Activated CD8-positive, alpha-beta memory T cell treated with anti-CD3 and anti-CD28 coated beads for 36 hours (primary cell): ENCODE measurements around the gene KDM2A. TPM values are rescaled to one million over a fixed set of nuclear protein-coding genes. Genes with fewer than 3 reads are reported as not detected.

Source experiments
- CTCF ChIA-PET: fragments of 350-600 bp; sonication (Branson Sonifier 250); formaldehyde crosslinking; loops from one replicate; lab custom pipeline; 2021; ENCODE audit warnings: antibody characterized with exemption; lab: Charles Lee
- POLR2A ChIA-PET: fragments of 350-600 bp; sonication (Branson Sonifier 250); formaldehyde crosslinking; loops from one replicate; lab custom pipeline; 2021; ENCODE audit warnings: antibody characterized with exemption; lab: Charles Lee
- total RNA-seq, 2 experiments: library from RNA; stranded (reverse); gene quantifications; one replicate each; pipeline ENCODE4 v1.2.3, GENCODE V29; 2021

KDM2A gene
- total RNA-seq, 2 experiments from 2014 or later, result 85.3 to 87.6 TPM

DNA sequence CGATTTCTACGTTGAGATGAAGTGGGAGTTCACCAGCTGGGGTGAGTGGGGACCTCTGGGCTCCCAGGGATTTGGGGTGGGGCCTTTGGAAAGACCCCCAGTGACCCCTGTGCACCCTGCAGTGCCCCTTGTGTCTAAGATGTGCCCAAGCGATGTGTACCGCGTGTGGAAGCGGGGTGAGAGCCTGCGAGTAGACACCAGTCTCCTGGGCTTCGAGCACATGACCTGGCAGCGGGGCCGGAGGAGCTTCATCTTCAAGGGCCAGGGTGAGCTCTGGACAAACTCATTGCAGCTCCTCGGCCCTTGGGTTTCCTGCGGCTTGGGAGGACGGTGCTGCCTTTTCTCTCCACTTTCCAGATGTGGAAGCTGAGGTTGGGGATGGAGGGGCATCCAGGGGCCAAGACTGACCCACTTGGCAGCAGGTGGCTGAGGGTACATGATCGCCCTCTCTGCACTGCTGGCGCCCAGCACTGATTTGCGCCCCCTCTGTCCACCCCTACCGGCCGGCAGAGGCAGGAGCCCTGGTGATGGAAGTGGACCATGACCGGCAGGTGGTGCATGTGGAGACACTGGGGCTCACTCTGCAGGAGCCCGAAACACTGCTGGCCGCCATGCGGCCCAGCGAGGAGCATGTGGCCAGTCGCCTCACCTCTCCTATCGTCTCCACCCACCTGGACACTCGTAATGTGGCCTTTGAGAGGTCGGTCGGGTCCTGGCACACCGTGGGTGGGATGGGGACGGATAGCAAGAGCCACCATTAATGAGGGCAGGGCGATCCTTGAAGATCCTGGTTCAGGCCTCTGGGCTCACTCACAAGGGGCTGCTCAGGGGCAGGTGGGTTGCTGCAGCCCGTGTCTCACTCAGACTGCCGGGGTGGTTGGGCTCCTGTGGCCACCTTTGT, 172.7 kb downstream of the KDM2A start:
- CTCF ChIA-PET, result interaction anchor here (0.6 to 5.7 kb wide), 5 partner anchors 22 to 215 kb away, joined by 3 to 24 read pairs (median 3); no protein-coding TSS in a partner anchor
- POLR2A ChIA-PET, result interaction anchor here (0.6 kb wide), 1 partner anchor 111 kb away, joined by 7 read pairs; no protein-coding TSS in a partner anchor

DNA sequence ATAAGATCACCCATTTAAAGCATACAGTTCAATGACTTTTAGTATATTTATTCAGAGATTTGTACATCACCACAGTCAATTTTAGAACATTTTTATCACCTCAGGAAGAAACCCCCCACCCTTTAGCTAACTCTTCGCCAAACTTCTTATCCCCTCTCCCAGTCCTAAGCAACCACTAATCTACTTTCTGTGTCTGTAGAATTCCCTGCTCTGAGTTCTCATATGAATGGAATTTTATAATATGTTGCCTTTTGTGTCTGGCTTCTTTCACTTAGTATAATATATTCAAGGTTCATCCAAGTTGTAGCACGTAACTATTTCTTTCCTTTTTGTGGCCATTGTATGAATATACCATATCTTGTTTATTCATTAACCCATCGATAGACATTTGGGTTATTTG, 173.6 kb downstream of the KDM2A start:
- ChIA-PET CTCF (interaction anchor here (0.6 to 1.4 kb wide), 6 partner anchors 21 to 58 kb away, joined by 3 to 4 read pairs (median 3); partner anchors contain the start of gene GRK2), POLR2A (interaction anchor here (1.7 kb wide), 1 partner anchor 11 kb away, joined by 9 read pairs; the partner anchor contains the start of gene SSH3)

DNA sequence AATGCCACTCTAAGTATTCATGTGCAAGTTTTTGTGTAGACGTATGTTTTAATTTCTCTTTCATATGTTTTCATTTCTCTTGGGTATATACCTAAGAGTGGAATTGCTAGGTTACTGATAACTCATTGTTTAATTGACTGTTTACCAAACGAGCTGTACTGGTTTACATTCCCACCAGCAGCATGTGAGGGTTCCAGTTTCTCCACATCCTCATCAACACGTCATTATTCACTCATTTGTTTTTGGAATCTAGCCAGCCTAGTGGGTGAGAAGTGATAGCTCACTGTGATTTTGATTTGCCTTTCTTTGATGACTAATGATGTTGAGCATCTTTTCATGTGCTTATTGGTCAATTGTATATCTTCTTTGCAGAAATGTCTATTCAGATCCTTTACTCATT, 174.0 kb downstream of the KDM2A start:
- CTCF ChIA-PET, result interaction anchor here (0.6 to 1.4 kb wide), 8 partner anchors 10 to 58 kb away, joined by 3 to 4 read pairs (median 3); partner anchors contain the start of genes GRK2 and SSH3
- POLR2A ChIA-PET, result interaction anchor here (1.7 kb wide), 1 partner anchor 10 kb away, joined by 9 read pairs; the partner anchor contains the start of gene SSH3

DNA sequence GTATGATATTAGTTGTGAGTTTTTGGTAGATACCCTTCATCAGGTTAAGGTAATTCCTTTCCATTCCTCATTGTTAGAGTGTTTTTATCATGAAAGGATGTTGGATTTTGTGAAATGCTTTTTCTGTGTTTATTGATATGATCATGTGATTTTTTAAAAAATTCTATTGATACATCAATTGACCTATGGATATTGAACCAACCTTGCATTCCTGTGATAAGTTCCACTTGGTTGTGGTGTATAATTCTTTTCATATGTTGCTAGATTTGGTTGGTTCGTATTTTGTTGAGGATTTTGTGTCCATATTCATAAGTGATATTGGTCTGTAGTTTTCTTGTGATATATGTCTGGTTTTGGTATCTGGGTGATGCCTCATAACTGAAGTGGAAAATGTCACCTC, 176.8 kb downstream of the KDM2A start:
- ChIA-PET POLR2A (interaction anchor here (0.6 kb wide), 1 partner anchor 11 kb away, joined by 4 read pairs; no protein-coding TSS in a partner anchor), CTCF (no interaction called here)

DNA sequence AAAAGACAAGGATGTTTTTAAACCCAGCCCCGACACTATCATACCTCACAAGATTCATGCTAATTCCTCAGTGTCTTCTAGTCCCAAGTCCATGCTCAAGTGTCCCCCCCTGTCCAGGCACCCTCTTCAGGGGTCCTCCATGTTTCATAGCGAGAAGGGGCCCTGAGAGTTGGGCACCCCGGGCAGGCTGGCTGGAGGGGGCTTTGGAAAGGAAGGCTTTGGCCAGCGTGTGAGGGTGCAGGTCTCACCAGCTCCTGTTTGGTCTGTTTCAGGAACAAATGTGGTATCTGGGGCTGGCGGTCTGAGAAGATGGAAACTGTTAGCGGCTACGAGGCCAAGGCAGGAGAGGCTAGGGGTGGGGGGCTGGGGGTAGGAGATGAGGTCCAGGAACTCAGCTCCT, 179.7 kb downstream of the KDM2A start:
- ChIA-PET POLR2A (no interaction called here), CTCF (interaction anchor here (1.0 to 1.9 kb wide), 2 partner anchors 9 to 36 kb away, joined by 3 to 6 read pairs; partner anchors contain the start of gene ANKRD13D)

DNA sequence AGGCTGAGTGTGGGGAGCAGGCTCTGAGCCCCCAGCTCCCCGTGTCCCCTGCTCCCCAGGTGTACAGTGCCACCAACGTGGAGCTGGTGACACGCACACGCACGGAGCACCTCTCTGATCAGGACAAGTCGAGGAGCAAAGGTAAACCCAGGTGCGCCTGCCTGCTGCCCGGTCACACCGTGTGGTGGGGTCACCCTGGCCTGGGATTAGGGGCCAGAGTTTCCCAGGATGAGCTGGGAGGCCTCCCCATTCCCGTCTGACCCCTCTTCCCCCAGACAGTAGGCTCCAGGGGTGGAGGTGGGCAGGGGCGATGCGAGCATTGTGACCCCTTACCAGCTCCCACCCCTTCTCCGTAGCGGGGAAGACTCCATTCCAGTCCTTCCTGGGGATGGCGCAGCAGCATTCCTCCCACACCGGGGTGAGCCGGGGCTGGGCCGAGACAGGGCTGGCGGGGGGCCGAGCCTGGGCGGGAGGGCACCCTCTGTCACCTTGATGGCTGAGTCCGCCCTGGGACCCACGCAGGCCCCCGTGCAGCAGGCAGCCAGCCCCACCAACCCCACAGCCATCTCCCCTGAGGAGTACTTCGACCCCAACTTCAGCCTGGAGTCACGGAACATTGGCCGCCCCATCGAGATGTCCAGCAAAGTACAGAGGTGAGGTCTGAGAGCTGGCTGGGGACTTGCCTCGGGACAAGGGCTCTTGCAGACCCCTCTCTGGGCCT, 180.6 kb downstream of the KDM2A start:
- ChIA-PET POLR2A (no interaction called here), CTCF (interaction anchor here (1.3 to 1.9 kb wide), 2 partner anchors 17 to 37 kb away, joined by 3 to 6 read pairs; no protein-coding TSS in a partner anchor)

DNA sequence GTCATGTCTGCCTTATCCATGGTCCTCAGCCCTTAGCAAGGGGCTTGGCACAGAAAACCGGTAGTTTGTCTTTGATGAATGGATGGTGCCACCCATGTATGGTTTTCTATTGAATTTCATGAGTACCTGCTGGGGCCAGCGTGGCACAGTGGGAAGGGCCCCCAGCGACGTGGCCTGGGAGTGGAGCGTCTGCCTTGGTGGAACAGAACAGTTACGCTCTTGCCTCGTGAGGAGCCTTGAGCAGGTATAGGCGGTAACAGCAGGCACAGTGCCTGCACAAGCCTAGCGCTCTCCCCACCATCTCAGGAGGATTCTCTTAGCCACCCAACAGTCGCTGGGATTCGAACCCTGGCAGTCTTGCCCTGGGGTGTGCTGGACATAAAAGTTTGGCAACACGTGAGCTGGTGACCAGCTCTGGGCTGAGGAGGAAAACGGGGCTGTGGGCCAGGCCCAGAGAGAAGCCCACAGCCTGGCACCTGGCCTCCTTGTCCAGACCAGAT, 181.2 kb downstream of the KDM2A start:
- ChIA-PET POLR2A (no interaction called here), CTCF (interaction anchor here (1.3 kb wide), 1 partner anchor 17 kb away, joined by 3 read pairs; no protein-coding TSS in a partner anchor)

DNA sequence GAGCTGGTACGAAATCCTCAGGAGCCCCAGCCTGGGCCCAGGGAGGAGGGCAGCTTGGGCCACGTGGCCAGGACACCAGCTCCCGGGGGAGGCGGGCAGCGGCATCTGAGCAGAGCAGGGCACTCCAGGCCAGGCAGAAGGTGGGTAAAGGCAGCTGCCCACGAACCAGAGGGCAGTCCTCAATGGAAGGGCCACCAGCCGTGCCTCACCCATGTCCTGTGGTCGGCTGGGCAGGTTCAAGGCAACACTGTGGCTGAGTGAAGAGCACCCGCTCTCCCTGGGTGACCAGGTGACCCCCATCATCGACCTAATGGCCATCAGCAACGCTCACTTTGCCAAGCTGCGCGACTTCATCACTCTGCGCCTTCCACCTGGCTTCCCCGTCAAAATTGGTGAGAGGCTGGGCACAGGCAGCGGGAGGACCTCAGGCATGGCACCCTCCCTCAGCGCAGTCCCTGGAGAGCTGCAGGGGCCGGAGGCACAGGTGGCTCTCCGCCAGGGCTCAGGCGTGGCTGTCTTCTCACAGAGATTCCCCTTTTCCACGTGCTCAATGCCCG, 181.8 kb downstream of the KDM2A start:
- ChIA-PET POLR2A (no interaction called here), CTCF (interaction anchor here (0.9 kb wide), 1 partner anchor 29 kb away, joined by 3 read pairs; no protein-coding TSS in a partner anchor)

DNA sequence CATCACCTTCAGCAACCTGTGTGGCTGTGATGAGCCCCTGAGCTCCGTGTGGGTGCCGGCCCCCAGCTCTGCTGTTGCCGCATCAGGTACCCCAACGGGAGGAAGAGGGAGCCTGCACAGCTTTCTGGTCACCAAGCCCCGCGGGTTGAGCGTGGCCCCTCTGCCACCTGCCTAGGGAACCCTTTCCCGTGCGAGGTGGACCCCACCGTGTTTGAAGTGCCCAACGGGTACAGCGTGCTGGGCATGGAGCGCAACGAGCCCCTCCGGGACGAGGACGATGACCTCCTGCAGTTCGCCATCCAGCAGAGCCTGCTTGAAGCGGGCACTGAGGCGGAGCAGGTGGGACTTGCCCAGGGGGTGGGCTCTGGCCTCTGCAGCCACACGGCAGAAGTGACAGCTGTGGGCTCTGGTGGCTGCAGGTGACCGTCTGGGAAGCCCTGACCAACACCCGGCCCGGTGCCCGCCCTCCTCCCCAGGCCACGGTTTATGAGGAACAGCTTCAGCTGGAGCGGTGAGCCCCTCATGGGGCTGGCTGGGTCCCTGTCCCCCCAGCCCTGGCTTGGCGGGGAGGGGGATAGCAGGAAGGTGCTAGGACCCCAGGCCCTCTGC, 182.4 kb downstream of the KDM2A start:
- POLR2A ChIA-PET, result no interaction called here
- CTCF ChIA-PET, result interaction anchor here (0.9 to 1.6 kb wide), 2 partner anchors 30 to 81 kb away, joined by 3 to 8 read pairs; no protein-coding TSS in a partner anchor

DNA sequence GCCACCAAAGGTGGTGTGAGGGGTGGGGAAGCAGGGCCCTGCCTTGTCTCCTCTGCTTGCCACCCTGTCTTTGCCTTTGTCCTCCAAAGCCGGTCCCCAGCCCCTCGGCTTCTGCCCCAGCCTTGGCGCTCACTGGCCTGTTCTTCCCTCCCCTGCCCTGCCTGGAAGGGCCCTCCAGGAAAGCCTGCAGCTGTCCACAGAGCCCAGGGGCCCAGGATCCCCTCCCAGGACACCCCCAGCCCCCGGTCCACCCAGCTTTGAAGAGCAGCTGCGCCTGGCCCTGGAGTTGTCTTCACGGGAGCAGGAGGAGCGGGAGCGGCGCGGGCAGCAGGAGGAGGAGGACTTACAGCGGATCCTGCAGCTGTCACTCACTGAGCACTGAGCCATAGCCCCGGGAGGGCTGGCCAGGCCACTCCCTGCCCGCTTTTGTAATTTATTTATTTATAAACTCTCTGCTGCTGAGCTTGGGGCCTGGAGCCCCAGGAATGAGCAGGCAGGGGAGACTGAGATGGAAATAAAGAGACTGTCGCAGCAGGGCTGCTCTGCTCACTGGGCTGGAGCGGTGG, 183.0 kb downstream of the KDM2A start:
- ChIA-PET POLR2A (interaction anchor here (0.6 kb wide), 1 partner anchor 101 kb away, joined by 4 read pairs; no protein-coding TSS in a partner anchor), CTCF (interaction anchor here (0.9 to 4.0 kb wide), 5 partner anchors 9 to 80 kb away, joined by 3 to 27 read pairs (median 8); partner anchors contain the start of gene ANKRD13D)

DNA sequence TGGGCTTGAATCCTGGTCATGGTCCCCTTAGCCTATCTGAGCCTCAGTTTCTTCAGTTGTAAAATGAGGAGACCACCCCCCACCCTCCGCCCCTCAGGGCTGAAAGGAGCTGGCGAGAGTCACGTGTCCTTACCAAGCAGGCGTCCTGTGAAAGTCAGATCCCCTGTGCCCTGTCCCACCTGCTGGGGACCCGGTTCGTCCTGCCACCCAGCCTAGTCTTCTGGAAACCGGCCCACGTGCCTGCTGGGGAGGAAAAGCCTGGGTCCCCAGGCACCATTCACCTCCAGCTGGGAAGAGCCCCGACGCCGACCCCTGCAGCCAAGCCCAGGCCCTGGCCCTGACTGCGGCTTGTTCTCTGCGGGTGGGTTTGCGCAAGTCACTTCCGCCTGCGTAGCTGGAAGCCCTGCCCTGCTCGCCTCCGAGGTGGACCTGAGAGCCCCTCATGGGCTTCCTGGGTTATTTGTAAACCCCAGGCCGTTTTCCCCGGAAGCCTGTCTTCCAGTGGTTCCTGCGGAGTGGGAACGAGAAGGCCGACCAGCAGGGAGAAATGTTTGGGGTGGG, 183.6 kb downstream of the KDM2A start:
- POLR2A ChIA-PET, result interaction anchor here (0.6 to 1.6 kb wide), 6 partner anchors 9 to 101 kb away, joined by 3 to 9 read pairs (median 4); no protein-coding TSS in a partner anchor
- CTCF ChIA-PET, result interaction anchor here (0.5 to 4.0 kb wide), 8 partner anchors 9 to 100 kb away, joined by 3 to 27 read pairs (median 4); partner anchors contain the start of gene ANKRD13D

DNA sequence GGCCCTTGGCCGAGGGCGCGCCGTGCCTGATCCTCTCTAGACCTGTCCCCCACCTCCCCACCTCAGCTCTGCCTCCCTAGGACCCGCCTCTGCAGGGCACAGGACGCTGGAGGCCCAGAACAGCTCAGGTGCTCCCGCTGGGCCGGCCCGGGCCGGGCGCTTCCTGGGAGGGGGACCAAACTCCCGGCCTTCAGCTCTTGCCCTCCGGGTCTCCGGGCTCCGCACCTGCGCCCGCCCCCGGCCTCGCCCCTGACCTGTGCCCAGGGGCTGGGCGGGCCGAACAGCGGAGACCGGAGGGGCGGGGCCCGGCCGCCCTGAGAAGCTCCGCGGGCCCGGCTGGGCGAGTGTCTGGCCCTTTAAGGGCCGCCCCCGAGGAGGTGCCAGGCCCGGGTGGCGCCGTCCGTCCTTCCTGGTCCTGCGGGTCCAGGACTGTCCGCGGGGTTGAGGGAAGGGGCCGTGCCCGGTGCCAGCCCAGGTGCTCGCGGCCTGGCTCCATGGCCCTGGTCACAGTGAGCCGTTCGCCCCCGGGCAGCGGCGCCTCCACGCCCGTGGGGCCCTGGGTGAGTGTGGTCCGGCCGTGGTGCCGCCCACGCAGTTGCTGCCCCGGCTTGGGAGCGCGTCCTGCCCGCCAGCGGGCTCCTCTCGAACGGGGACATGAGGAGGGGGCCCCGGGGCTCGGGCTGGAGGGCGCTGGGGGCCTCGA, 184.2 kb downstream of the KDM2A start, which contains the start of gene SSH3:
TSS of gene SSH3 (plus strand) at position 399 of the 703 bp plus-strand sequence. CDS start at position 495, 96 bp downstream.
- ChIA-PET POLR2A (interaction anchor here (0.6 to 1.6 kb wide), 6 partner anchors 10 to 91 kb away, joined by 3 to 9 read pairs (median 4); no protein-coding TSS in a partner anchor), CTCF (interaction anchor here (0.5 to 4.0 kb wide), 8 partner anchors 10 to 99 kb away, joined by 3 to 27 read pairs (median 4); partner anchors contain the start of gene ANKRD13D)

DNA sequence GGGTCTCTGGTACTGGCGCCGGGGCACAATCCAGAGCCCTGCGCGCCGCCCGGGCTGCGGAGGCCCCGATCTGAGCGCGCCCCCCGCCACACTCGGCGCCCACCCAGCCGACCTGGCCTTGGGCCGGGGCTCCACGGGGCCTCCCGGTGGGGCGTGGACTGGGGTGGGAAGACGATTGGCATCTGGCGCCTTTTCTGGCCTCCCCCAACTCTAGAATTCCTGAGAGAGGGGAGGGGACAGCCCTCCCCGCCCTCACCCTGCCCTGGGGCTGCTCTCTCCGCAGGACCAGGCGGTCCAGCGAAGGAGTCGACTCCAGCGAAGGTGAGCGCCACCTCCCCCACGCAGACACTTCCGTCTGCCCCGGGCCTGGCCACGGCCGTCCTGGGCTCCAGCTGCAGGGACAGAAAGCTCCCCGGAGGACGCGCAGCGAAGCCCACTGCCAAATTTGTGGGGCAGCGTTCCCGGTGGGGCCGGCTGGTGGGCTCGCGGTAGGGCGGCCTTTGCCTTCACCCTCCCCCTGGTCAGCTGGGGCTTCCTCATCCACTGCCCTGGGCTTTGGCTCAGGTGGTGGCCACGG, 184.9 kb downstream of the KDM2A start:
- CTCF ChIA-PET, result interaction anchor here (1.0 to 4.0 kb wide), 6 partner anchors 10 to 36 kb away, joined by 3 to 27 read pairs (median 4); partner anchors contain the start of gene ANKRD13D
- POLR2A ChIA-PET, result interaction anchor here (0.6 to 1.6 kb wide), 5 partner anchors 10 to 91 kb away, joined by 3 to 9 read pairs (median 4); partner anchors contain the start of gene ANKRD13D

DNA sequence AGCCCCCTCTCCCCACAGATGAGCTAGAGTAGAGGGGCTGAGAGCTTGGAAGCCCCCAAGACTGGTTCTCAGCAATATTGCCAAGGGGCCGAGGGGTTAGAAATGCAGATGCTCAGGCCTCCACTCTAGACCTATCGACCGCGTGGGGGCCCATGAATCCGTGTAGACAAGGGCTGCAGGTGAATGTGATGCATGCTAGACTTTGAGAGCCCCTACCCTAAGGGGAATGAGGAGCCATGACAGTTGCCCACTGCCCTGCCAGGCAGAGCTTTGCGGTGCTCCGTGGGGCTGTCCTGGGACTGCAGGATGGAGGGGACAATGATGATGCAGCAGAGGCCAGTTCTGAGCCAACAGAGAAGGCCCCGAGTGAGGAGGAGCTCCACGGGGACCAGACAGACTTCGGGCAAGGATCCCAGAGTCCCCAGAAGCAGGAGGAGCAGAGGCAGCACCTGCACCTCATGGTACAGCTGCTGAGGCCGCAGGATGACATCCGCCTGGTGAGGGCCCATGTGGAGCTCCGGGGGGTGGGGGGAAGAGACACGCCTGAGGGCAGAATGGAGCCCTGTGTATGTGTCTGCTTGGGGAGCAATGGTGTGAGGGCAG, 185.5 kb downstream of the KDM2A start:
- ChIA-PET CTCF (interaction anchor here (1.0 to 4.0 kb wide), 5 partner anchors 11 to 52 kb away, joined by 3 to 27 read pairs (median 4); no protein-coding TSS in a partner anchor), POLR2A (interaction anchor here (0.9 kb wide), 1 partner anchor 15 kb away, joined by 3 read pairs; the partner anchor contains the start of gene ANKRD13D)
